Caco-2 (cell line): ENCODE results near the gene KIF4A. TPM values are rescaled to one million over a fixed set of nuclear protein-coding genes. Genes with fewer than 3 reads are reported as not detected.
A peak's percentile ranks its signal among the peaks of the same experiment; 100 is the strongest.

ENCODE experiments used
- BruUV-seq: library from RNA; stranded (reverse); fragments of 400-500 nt; replicated peaks from 2 replicates; lab custom pipeline; 2021; lab: Mats Ljungman, UMichigan
- CTCF ChIA-PET: fragments of 300-600 bp; sonication (Branson Sonifier 250); formaldehyde crosslinking; loops from one replicate; lab custom pipeline; 2022; ENCODE audit warnings: antibody characterized with exemption; lab: Charles Lee
- POLR2A ChIA-PET: fragments of 300-600 bp; sonication (Branson Sonifier 250); formaldehyde crosslinking; loops from one replicate; lab custom pipeline; 2022; ENCODE audit warnings: antibody characterized with exemption; lab: Charles Lee
- DNase-seq, 2 experiments: peaks; one replicate each; pipeline versions ENCODE4 v3.0.0 to v3.0.0-alpha.2; 2020 to 2022
- H3K27me3 ChIP-seq: replicated peaks from 2 replicates; pipeline ENCODE4 v1.6.0; 2011; ENCODE audit warnings: low read length; ENCODE audit not compliant: control insufficient read depth, insufficient read depth
- H3K36me3 ChIP-seq: 2 replicates; pipeline ENCODE4 v1.5.1; 2011; ENCODE audit warnings: low read length; ENCODE audit not compliant: control insufficient read depth, insufficient read depth
- H3K4me1 ChIP-seq: fragments of 250-450 bp; sonication (Bioruptor Pico); 2 replicates; pipeline ENCODE4 v1.5.1; 2020; ENCODE audit warnings: mild to moderate bottlenecking
- H3K4me3 ChIP-seq: 2 replicates; pipeline ENCODE4 v1.5.1; 2011; ENCODE audit warnings: low read depth, mild to moderate bottlenecking, control low read depth, low read length
- H3K9me3 ChIP-seq: fragments of 250-450 bp; sonication (Bioruptor Pico); 2 replicates; pipeline ENCODE4 v1.5.1; 2020; ENCODE audit warnings: mild to moderate bottlenecking, moderate library complexity
- H3K27ac Mint-ChIP-seq: one replicate; pipeline ENCODE4 v1.8.0; 2022; ENCODE audit warnings: mixed read lengths; ENCODE audit not compliant: unreplicated experiment
- H3K27me3 Mint-ChIP-seq: one replicate; pipeline ENCODE4 v1.8.0; 2022; ENCODE audit warnings: mixed read lengths; ENCODE audit not compliant: insufficient read depth, unreplicated experiment
- H3K36me3 Mint-ChIP-seq: one replicate; pipeline ENCODE4 v1.8.0; 2022; ENCODE audit warnings: mild to moderate bottlenecking, mixed read lengths; ENCODE audit not compliant: insufficient read depth, unreplicated experiment
- H3K4me1 Mint-ChIP-seq: one replicate; pipeline ENCODE4 v1.8.0; 2022; ENCODE audit warnings: low read depth, mixed read lengths; ENCODE audit not compliant: unreplicated experiment
- H3K4me3 Mint-ChIP-seq: one replicate; pipeline ENCODE4 v1.8.0; 2022; ENCODE audit warnings: mild to moderate bottlenecking, moderate library complexity, mixed read lengths; ENCODE audit not compliant: unreplicated experiment
- H3K9me3 Mint-ChIP-seq: one replicate; pipeline ENCODE4 v1.8.0; 2022; ENCODE audit warnings: mixed read lengths; ENCODE audit not compliant: unreplicated experiment
- intact Hi-C: fragments of 100-400 bp; cut with micrococcal nuclease; formaldehyde crosslinking; loops from one replicate; pipeline ENCODE4 v1.10.0; 2022; ENCODE audit not compliant: unreplicated experiment
- total RNA-seq: library from RNA; stranded (reverse); gene quantifications from 2 replicates; pipeline ENCODE4 v1.2.3, GENCODE V29; 2022
- TF ChIP-seq, protein P1 (sequence below), 2 experiments: fragments of 200-600 bp in 1 of 2; IDR thresholded peaks; 1 replicate in 1 of 2; 2 replicates in 1 of 2; pipeline versions ENCODE4 v1.5.1 to v1.8.0; 2011 to 2022; ENCODE audit warnings: antibody characterized with exemption in 1 of 2, control low read depth in 1 of 2, inconsistent platforms in 1 of 2, low read depth in 1 of 2, low read length in 1 of 2, mild to moderate bottlenecking in 1 of 2, moderate library complexity in 1 of 2; ENCODE audit not compliant: insufficient read depth in 1 of 2, severe bottlenecking in 1 of 2, unreplicated experiment in 1 of 2

KIF4A gene
- total RNA-seq, 1 experiment from 2014 or later, result 39.6 TPM

GRCh38 chrX:70260104-70260503 lies 29.8 kb upstream of the KIF4A start, which contains the start of gene P2RY4:
Gene P2RY4 (minus strand): TSS chrX:70260204. CDS start chrX:70259624, 580 bp downstream.
- POLR2A ChIA-PET, result no interaction called here

GRCh38 chrX:70262952-70263567 lies 26.8 kb upstream of the KIF4A start:
- BruUV-seq, result no TSS peak
- peak; percentile 68 for DNase-seq
- Mint-ChIP-seq H3K36me3 (no peaks in the 10 kb centered on the region), H3K27ac (no peak overlapping the region), H3K4me1 (peaks cover 5% of the 10 kb centered on the region), H3K27me3 (peaks cover 4% of the 10 kb centered on the region), H3K9me3 (no peaks in the 10 kb centered on the region), H3K4me3 (no peak overlapping the region)
- Histone ChIP-seq H3K36me3 (no peaks in the 10 kb centered on the region), H3K4me1 (no peaks in the 10 kb centered on the region), H3K4me3 (no peak overlapping the region), H3K9me3 (no peaks in the 10 kb centered on the region), H3K27me3 (no peaks in the 10 kb centered on the region)
- TF ChIP-seq, protein P1, sequence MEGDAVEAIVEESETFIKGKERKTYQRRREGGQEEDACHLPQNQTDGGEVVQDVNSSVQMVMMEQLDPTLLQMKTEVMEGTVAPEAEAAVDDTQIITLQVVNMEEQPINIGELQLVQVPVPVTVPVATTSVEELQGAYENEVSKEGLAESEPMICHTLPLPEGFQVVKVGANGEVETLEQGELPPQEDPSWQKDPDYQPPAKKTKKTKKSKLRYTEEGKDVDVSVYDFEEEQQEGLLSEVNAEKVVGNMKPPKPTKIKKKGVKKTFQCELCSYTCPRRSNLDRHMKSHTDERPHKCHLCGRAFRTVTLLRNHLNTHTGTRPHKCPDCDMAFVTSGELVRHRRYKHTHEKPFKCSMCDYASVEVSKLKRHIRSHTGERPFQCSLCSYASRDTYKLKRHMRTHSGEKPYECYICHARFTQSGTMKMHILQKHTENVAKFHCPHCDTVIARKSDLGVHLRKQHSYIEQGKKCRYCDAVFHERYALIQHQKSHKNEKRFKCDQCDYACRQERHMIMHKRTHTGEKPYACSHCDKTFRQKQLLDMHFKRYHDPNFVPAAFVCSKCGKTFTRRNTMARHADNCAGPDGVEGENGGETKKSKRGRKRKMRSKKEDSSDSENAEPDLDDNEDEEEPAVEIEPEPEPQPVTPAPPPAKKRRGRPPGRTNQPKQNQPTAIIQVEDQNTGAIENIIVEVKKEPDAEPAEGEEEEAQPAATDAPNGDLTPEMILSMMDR (IDR thresholded peaks at IDR 0.05; ENCODE audit: insufficient read depth in 1 of 2, low read depth in 1 of 2, low read length in 1 of 2, severe bottlenecking in 1 of 2, unreplicated experiment in 1 of 2), result peak; percentile 46 to 70
- intact Hi-C loops, result loop anchor here (1.0 to 2.0 kb wide), 2 partner anchors 66 to 130 kb away; partner anchors contain the start of gene IGBP1
- ChIA-PET POLR2A (interaction anchor here (1.0 kb wide), 1 partner anchor 130 kb away, joined by 7 read pairs; the partner anchor contains the start of gene IGBP1), CTCF (interaction anchor here (1.0 to 1.8 kb wide), 3 partner anchors 66 to 130 kb away, joined by 4 to 8 read pairs (median 5); partner anchors contain the start of gene IGBP1)

More at GRCh38 chrX:70260104-70260503, 29.8 kb upstream of the KIF4A start, which contains the start of gene P2RY4:
- no peak for DNase-seq
- H3K4me3 Mint-ChIP-seq, result no peak within 1 kb of the TSS
- H3K9me3 Mint-ChIP-seq, result no peaks in the 10 kb centered on the region
- BruUV-seq, result no TSS peak
- TF ChIP-seq, protein P1 (IDR thresholded peaks at IDR 0.05; ENCODE audit: insufficient read depth in 1 of 2, low read depth in 1 of 2, low read length in 1 of 2, severe bottlenecking in 1 of 2, unreplicated experiment in 1 of 2), result no peak
- intact Hi-C loops, result no loop called here
- Histone ChIP-seq H3K4me1 (peaks cover 5% of the 10 kb centered on the region; the same call in 1 of the 2 replicates), H3K27me3 (no peaks in the 10 kb centered on the region), H3K9me3 (no peaks in the 10 kb centered on the region), H3K36me3 (no peaks in the 10 kb centered on the region), H3K4me3 (no peak within 1 kb of the TSS)
- H3K27me3 Mint-ChIP-seq, result no peaks in the 10 kb centered on the region
- no peaks in the 10 kb centered on the region for H3K36me3 Mint-ChIP-seq
- H3K27ac Mint-ChIP-seq, result no peak within 1 kb of the TSS
- CTCF ChIA-PET, result no interaction called here
- H3K4me1 Mint-ChIP-seq, result peaks cover 23% of the 10 kb centered on the region

- Mint-ChIP-seq H3K9me3 (no peaks in the 10 kb centered on the region), H3K27me3 (peaks cover 9% of the 10 kb centered on the region), H3K4me1 (peaks cover 5% of the 10 kb centered on the region), H3K36me3 (no peaks in the 10 kb centered on the region), H3K27ac (no peak overlapping the region), H3K4me3 (no peak overlapping the region)
- POLR2A ChIA-PET, result no interaction called here
- Histone ChIP-seq H3K27me3 (no peaks in the 10 kb centered on the region), H3K4me3 (no peak overlapping the region), H3K36me3 (no peaks in the 10 kb centered on the region), H3K9me3 (no peaks in the 10 kb centered on the region), H3K4me1 (no peaks in the 10 kb centered on the region)
- intact Hi-C loops, result no loop called here
- CTCF ChIA-PET, result no interaction called here
- TF ChIP-seq, protein P1 (IDR thresholded peaks at IDR 0.05; ENCODE audit: insufficient read depth in 1 of 2, low read depth in 1 of 2, low read length in 1 of 2, severe bottlenecking in 1 of 2, unreplicated experiment in 1 of 2), result no peak
- DNase-seq, result no peak
- BruUV-seq, result no TSS peak
Observed at GRCh38 chrX:70264784-70265183, 25.1 kb upstream of the KIF4A start.
